ENCODE data around the gene ELK4.

The ELK4 gene

GRCh38 chr1:205581321-205581980, 50.4 kb downstream of the ELK4 start:
- DNase-seq (ENCODE audit: low read depth) = no peak

GRCh38 chr1:205580923-205581180, 51.0 kb downstream of the ELK4 start:
- DNase-seq (ENCODE audit: low read depth) = no peak

GRCh38 chr1:205580140-205580922, 51.5 kb downstream of the ELK4 start:
- DNase-seq (ENCODE audit: low read depth) = no peak

- DNase-seq (ENCODE audit: low read depth) = no peak
Observed at GRCh38 chr1:205579711-205580110, 52.1 kb downstream of the ELK4 start.

- no peak for DNase-seq (ENCODE audit: low read depth)
Observed at GRCh38 chr1:205578780-205579571, 52.8 kb downstream of the ELK4 start.

- DNase-seq (ENCODE audit: low read depth) = peak; percentile 20
Observed at GRCh38 chr1:205577874-205578658, 53.7 kb downstream of the ELK4 start.

- DNase-seq (ENCODE audit: low read depth) = no peak
Observed at GRCh38 chr1:205576805-205577761, 54.7 kb downstream of the ELK4 start.

- no peak for DNase-seq (ENCODE audit: low read depth)
Observed at GRCh38 chr1:205576011-205576410, 55.8 kb downstream of the ELK4 start.

- DNase-seq (ENCODE audit: low read depth) = no peak
Observed at GRCh38 chr1:205575294-205575885, 56.4 kb downstream of the ELK4 start.

- DNase-seq (ENCODE audit: low read depth) = no peak
Observed at GRCh38 chr1:205572421-205572820, 59.4 kb downstream of the ELK4 start.

GRCh38 chr1:205571747-205572146, 60.1 kb downstream of the ELK4 start:
- DNase-seq (ENCODE audit: low read depth) = no peak

- no peak for DNase-seq (ENCODE audit: low read depth)
Observed at GRCh38 chr1:205570796-205571537, 60.8 kb downstream of the ELK4 start.

GRCh38 chr1:205570173-205570501, 61.7 kb downstream of the ELK4 start:
- no peak for DNase-seq (ENCODE audit: low read depth)

- DNase-seq (ENCODE audit: low read depth) = no peak
Observed at GRCh38 chr1:205569411-205570172, 62.2 kb downstream of the ELK4 start.

GRCh38 chr1:205568469-205569361, 63.1 kb downstream of the ELK4 start:
- DNase-seq (ENCODE audit: low read depth) = no peak

- no peak for DNase-seq (ENCODE audit: low read depth)
Observed at GRCh38 chr1:205568135-205568468, 63.7 kb downstream of the ELK4 start.

GRCh38 chr1:205567716-205568115, 64.1 kb downstream of the ELK4 start:
- DNase-seq (ENCODE audit: low read depth) = no peak

GRCh38 chr1:205565799-205566198, 66.0 kb downstream of the ELK4 start:
- no peak for DNase-seq (ENCODE audit: low read depth)
